GM12878 (cell line): ENCODE measurements around the gene STK35. TPM values are rescaled to one million over a fixed set of nuclear protein-coding genes. Genes with fewer than 3 reads are reported as not detected.

ENCODE experiments used
- ATAC-seq: fragments of 200-7000 bp; cut with Tn5 transposase; 3 replicates; pipeline ENCODE4 v1.9.1; 2020; ENCODE audit warnings: mild to moderate bottlenecking, moderate library complexity
- BruUV-seq: library from RNA; stranded (reverse); fragments of 400-500 nt; replicated peaks from 2 replicates; lab custom pipeline; 2021; lab: Mats Ljungman, UMichigan
- CTCF ChIA-PET: fragments of 300-600 bp; sonication (Branson Sonifier 250); formaldehyde crosslinking; extraction: SDS; loops from one replicate; lab custom pipeline; 2021; ENCODE audit warnings: inconsistent platforms; lab: Yijun Ruan, JAX
- POLR2A ChIA-PET: fragments of 350-600 bp; formaldehyde crosslinking; extraction: SDS; loops from one replicate; lab custom pipeline; 2021; ENCODE audit warnings: inconsistent platforms; lab: Charles Lee
- RAD21 ChIA-PET: fragments of 300-600 bp; sonication (Branson Sonifier 250); formaldehyde crosslinking; loops from one replicate; lab custom pipeline; 2023; ENCODE audit warnings: antibody characterized with exemption; ENCODE audit not compliant: unreplicated experiment; lab: Charles Lee
- SMC1A ChIA-PET: fragments of 300-600 bp; sonication (Branson Sonifier 250); formaldehyde crosslinking; loops from one replicate; lab custom pipeline; 2023; ENCODE audit not compliant: unreplicated experiment, uncharacterized antibody; lab: Charles Lee
- DNase-seq: peaks from one replicate; pipeline ENCODE4 v3.0.0-alpha.2; 2011; ENCODE audit warnings: low read depth, low spot score
- FAIRE-seq: peaks from 3 replicates; lab custom pipeline; 2011; peaks lifted over from hg19 to GRCh38; lab: Jason Lieb, UNC
- H2AFZ ChIP-seq: 2 replicates; pipeline ENCODE4 v1.6.0; 2011; ENCODE audit warnings: low read depth, low read length, control low read depth; ENCODE audit not compliant: control insufficient read depth
- H3K27ac ChIP-seq: 2 replicates; pipeline ENCODE4 v1.5.1; 2011; ENCODE audit warnings: control low read depth; ENCODE audit not compliant: control insufficient read depth, insufficient read depth
- H3K27me3 ChIP-seq, 2 experiments: replicated peaks in 1 of 2; 2 replicates each; pipeline versions ENCODE4 v1.6.0 to v1.6.1; 2011; ENCODE audit warnings: low read length in 1 of 2; ENCODE audit not compliant: control insufficient read depth in 2 of 2, insufficient read depth in 2 of 2
- H3K36me3 ChIP-seq, 2 experiments: 2 replicates each; pipeline ENCODE4 v1.5.1; 2011; ENCODE audit warnings: low read length in 1 of 2; ENCODE audit not compliant: control insufficient read depth in 2 of 2, insufficient read depth in 2 of 2
- H3K4me1 ChIP-seq: 2 replicates; pipeline ENCODE4 v1.6.1; 2011; ENCODE audit warnings: mild to moderate bottlenecking, low read length, moderate library complexity, mixed read lengths; ENCODE audit not compliant: control insufficient read depth, insufficient read depth
- H3K4me2 ChIP-seq: 2 replicates; pipeline ENCODE4 v1.6.0; 2011; ENCODE audit warnings: control low read depth; ENCODE audit not compliant: control insufficient read depth, insufficient read depth
- H3K4me3 ChIP-seq: fragments of 200-600 bp; sonication (generic); 2 replicates; pipeline ENCODE4 v1.5.1; 2016
- H3K79me2 ChIP-seq: 2 replicates; pipeline ENCODE4 v1.6.0; 2011; ENCODE audit warnings: low read length; ENCODE audit not compliant: control insufficient read depth, insufficient read depth
- H3K9ac ChIP-seq: 2 replicates; pipeline ENCODE4 v1.8.0; 2011; ENCODE audit warnings: low read length, control low read depth, mixed read lengths; ENCODE audit not compliant: control insufficient read depth, insufficient read depth
- H3K9me3 ChIP-seq: replicated peaks from 3 replicates; pipeline ENCODE4 v1.5.1; 2011; ENCODE audit warnings: mild to moderate bottlenecking, low read length; ENCODE audit not compliant: control insufficient read depth, insufficient read depth
- H4K20me1 ChIP-seq: 2 replicates; pipeline ENCODE4 v1.6.0; 2011; ENCODE audit not compliant: control insufficient read depth, insufficient read depth
- BMI1 ChIP-seq: fragments of 450-650 bp; IDR thresholded peaks from 2 replicates; pipeline ENCODE4 v1.6.1; 2016; ENCODE audit warnings: mild to moderate bottlenecking, moderate library complexity, borderline replicate concordance
- CHD1 ChIP-seq: IDR thresholded peaks from 2 replicates; pipeline ENCODE4 v1.6.1; 2012; ENCODE audit warnings: low read depth, low read length, improper control_type of control experiment
- EP300 ChIP-seq, 2 experiments: fragments of 150-350 bp in 1 of 2; IDR thresholded peaks; 2 replicates each; pipeline ENCODE4 v1.6.1; 2011 to 2012; ENCODE audit warnings: low read depth in 2 of 2, low read length in 2 of 2, borderline replicate concordance in 1 of 2, improper control_type of control experiment in 1 of 2, inconsistent platforms in 1 of 2; ENCODE audit not compliant: control insufficient read depth in 1 of 2
- EZH2 ChIP-seq: IDR thresholded peaks from 2 replicates; pipeline ENCODE4 v1.6.1; 2012; ENCODE audit warnings: low read depth, mild to moderate bottlenecking, control low read depth, inconsistent platforms, low read length, borderline replicate concordance; ENCODE audit not compliant: control insufficient read depth
- HDAC6 ChIP-seq: fragments of 200-600 bp; sonication (generic); IDR thresholded peaks from one replicate; pipeline ENCODE4 v1.8.0; 2017; ENCODE audit warnings: antibody characterized with exemption; ENCODE audit not compliant: unreplicated experiment
- JUNB ChIP-seq: IDR thresholded peaks from 2 replicates; pipeline ENCODE4 v1.6.1; 2016; ENCODE audit warnings: antibody characterized with exemption, mild to moderate bottlenecking
- MAX ChIP-seq: IDR thresholded peaks from 2 replicates; pipeline ENCODE4 v1.6.1; 2012; ENCODE audit warnings: low read depth, low read length, improper control_type of control experiment
- MYC ChIP-seq: IDR thresholded peaks from 2 replicates; pipeline ENCODE4 v1.6.1; 2011; ENCODE audit warnings: mild to moderate bottlenecking, low read length, moderate library complexity, inconsistent platforms; ENCODE audit not compliant: insufficient read depth, insufficient replicate concordance, insufficient read length, severe bottlenecking
- NFIC ChIP-seq: IDR thresholded peaks from 2 replicates; pipeline ENCODE4 v1.6.1; 2012; ENCODE audit warnings: low read depth, mild to moderate bottlenecking, inconsistent platforms, low read length, moderate library complexity
- NR2C2 ChIP-seq: IDR thresholded peaks from 2 replicates; pipeline ENCODE4 v1.6.1; 2011; ENCODE audit warnings: borderline replicate concordance, low read depth; ENCODE audit not compliant: control insufficient read depth, insufficient read length
- NR2F1 ChIP-seq: fragments of 450-650 bp; conservative IDR thresholded peaks from 2 replicates; pipeline ENCODE4 v1.6.1; 2017; ENCODE audit warnings: mild to moderate bottlenecking
- POLR2AphosphoS2 ChIP-seq: IDR thresholded peaks from 2 replicates; pipeline ENCODE4 v1.6.1; 2011; ENCODE audit warnings: low read depth, mild to moderate bottlenecking, low read length, improper control_type of control experiment, moderate library complexity
- POU2F2 ChIP-seq: IDR thresholded peaks from 3 replicates; pipeline ENCODE4 v1.6.1; 2011; ENCODE audit warnings: low read depth, mild to moderate bottlenecking, low read length, borderline replicate concordance
- RBBP5 ChIP-seq: fragments of 200-600 bp; sonication (generic); conservative IDR thresholded peaks from 2 replicates; pipeline ENCODE4 v1.6.1; 2016
- RFX5 ChIP-seq: IDR thresholded peaks from 2 replicates; pipeline ENCODE4 v1.6.1; 2011; ENCODE audit warnings: low read depth, low read length, improper control_type of control experiment
- RUNX3 ChIP-seq: IDR thresholded peaks from 2 replicates; pipeline ENCODE4 v1.6.1; 2012; ENCODE audit warnings: low read length, inconsistent platforms
- SIN3A ChIP-seq: IDR thresholded peaks from 2 replicates; pipeline ENCODE4 v1.6.1; 2012; ENCODE audit warnings: low read depth, low read length, improper control_type of control experiment
- SMAD5 ChIP-seq: IDR thresholded peaks from 2 replicates; pipeline ENCODE4 v1.6.1; 2016; ENCODE audit warnings: antibody characterized with exemption, low read depth
- TARDBP ChIP-seq: IDR thresholded peaks from 2 replicates; pipeline ENCODE4 v1.6.1; 2016; ENCODE audit warnings: borderline replicate concordance
- TCF12 ChIP-seq: IDR thresholded peaks from 2 replicates; pipeline ENCODE4 v1.6.1; 2011; ENCODE audit warnings: low read depth, mild to moderate bottlenecking, low read length
- TCF3 ChIP-seq: IDR thresholded peaks from 2 replicates; pipeline ENCODE4 v1.6.1; 2012; ENCODE audit warnings: low read depth, mild to moderate bottlenecking, low read length, borderline replicate concordance; ENCODE audit not compliant: insufficient read depth
- TCF7 ChIP-seq: IDR thresholded peaks from 2 replicates; pipeline ENCODE4 v1.6.1; 2014; ENCODE audit warnings: antibody characterized with exemption, borderline replicate concordance
- ZBTB11 ChIP-seq: fragments of 450-650 bp; formaldehyde crosslinking; IDR thresholded peaks from 2 replicates; pipeline ENCODE4 v1.5.0; 2022; ENCODE audit warnings: mild to moderate bottlenecking, missing genetic modification characterization
- WGBS: methylation state at CpG from one replicate; pipeline ENCODE4 v1.1.6; 2016; ENCODE audit warnings: low lambda C conversion rate; ENCODE audit not compliant: insufficient replicate concordance, insufficient coverage; ENCODE audit errors: missing lambda C conversion rate; 5-methylcytosine and 5-hydroxymethylcytosine counted together
- in situ Hi-C: fragments of 300-500 bp; cut with MboI; formaldehyde crosslinking; loops from 9 replicates; pipeline ENCODE4 v1.14.3; 2018; ENCODE audit warnings: mixed read lengths
- intact Hi-C: fragments of 100-400 bp; cut with micrococcal nuclease; formaldehyde crosslinking; loops from one replicate; pipeline ENCODE4 v1.14.2; 2022; ENCODE audit not compliant: unreplicated experiment
- polyA plus RNA-seq, 11 experiments: library from polyadenylated mRNA; depleted of rRNA in 4 of 11; unstranded in 6 of 11; stranded (reverse) in 5 of 11; fragments of >200 nt; fragmentation: Nextera tagmentation in 4 of 11; fragmentation: Illumina TruSeq in 1 of 11; extraction: Ambion mirVana in 4 of 11; extraction: Trizol in 1 of 11; gene quantifications; 1 replicate in 1 of 11; 2 replicates in 10 of 11; pipeline versions ENCODE4 v1.2.1 to v1.2.3, GENCODE V29; 2011 to 2016; ENCODE audit warnings: inconsistent platforms in 2 of 11, missing spikeins in 2 of 11, low read depth in 1 of 11
- total RNA-seq, 4 experiments: library from RNA; depleted of rRNA in 3 of 4; stranded (reverse); fragments of >200 nt in 3 of 4; fragmentation: Illumina TruSeq in 1 of 4; extraction: Trizol in 1 of 4; gene quantifications; 2 replicates each; pipeline versions ENCODE4 v1.2.1 to v1.2.3, GENCODE V29; 2013 to 2021

Gene STK35
- total and polyA plus RNA-seq, 10 of the 15 experiments (the other 5 are each of a cell fraction or from before 2014, with no cell fraction given), result 2.9 to 19.4 (median 9.6) TPM

- Histone ChIP-seq H3K4me2 (peak overlapping the region; percentile 54), H3K4me1 (peaks cover 8% of the 10 kb centered on the region), H3K9me3 (no peaks in the 10 kb centered on the region), H3K36me3 (peaks cover 10 to 18% of the 10 kb centered on the region in 2 experiments; a peak in 3 of 4 replicates), H4K20me1 (no peaks in the 10 kb centered on the region), H3K4me3 (no peak overlapping the region), H3K27me3 (no peaks in the 10 kb centered on the region), H2AFZ (no peak overlapping the region), H3K27ac (peak overlapping the region; percentile 24), H3K79me2 (peaks cover 55% of the 10 kb centered on the region), H3K9ac (no peak overlapping the region)
- ATAC-seq, result peak; percentile 43
- SMC1A ChIA-PET, result interaction anchor here (0.9 to 1.7 kb wide), 2 partner anchors 11 to 105 kb away, joined by 3 to 4 read pairs; no protein-coding TSS in a partner anchor
- RAD21 ChIA-PET, result interaction anchor here (1.1 to 1.6 kb wide), 3 partner anchors 9 to 60 kb away, joined by 3 to 5 read pairs (median 3); no protein-coding TSS in a partner anchor
- DNase-seq, result peak; percentile 27
- POLR2A ChIA-PET, result interaction anchor here (0.8 to 3.3 kb wide), 4 partner anchors 9 to 113 kb away, joined by 3 to 25 read pairs (median 4); partner anchors contain the start of gene STK35
- CTCF ChIA-PET, result interaction anchor here (0.8 to 1.7 kb wide), 3 partner anchors 9 to 341 kb away, joined by 3 to 10 read pairs (median 6); no protein-coding TSS in a partner anchor
- intact Hi-C loops (no loop called here), in situ Hi-C loops (no loop called here)
- no TSS peak for BruUV-seq
- no peak for FAIRE-seq
- 3% methylated on average over 4 of the region's 4 CpGs for WGBS
- TF ChIP-seq POU2F2 (no peak), RFX5 (no peak), MAX (no peak), CHD1 (no peak), BMI1 (no peak), NR2F1 (0 out of 2 replicates have a peak, but pooled peaks have one; percentile 24), RUNX3 (peak; percentile 81), NR2C2 (no peak), JUNB (peak; percentile 55; the same call in 1 of the 2 replicates), EP300 (IDR thresholded peaks at IDR 0.05; ENCODE audit: borderline replicate concordance in 1 of 2, control insufficient read depth in 1 of 2, low read depth in 2 of 2, low read length in 2 of 2) (no peak), SMAD5 (no peak), ZBTB11 (CRISPR knock-in tag) (no peak), SIN3A (no peak), POLR2AphosphoS2 (no peak), TCF12 (no peak), MYC (no peak), EZH2 (no peak), NFIC (peak; percentile 69; the same call in 1 of the 2 replicates), TARDBP (no peak), RBBP5 (no peak), TCF7 (no peak), TCF3 (no peak), HDAC6 (no peak)
These were observed 11.3 kb downstream of the STK35 start for GRCh38 chr20:2112910-2113309.
